GM19099 (cell line): ENCODE measurements around the gene PREP.

Experiments
- POLR2A ChIP-seq: IDR thresholded peaks from 3 replicates; pipeline ENCODE4 v1.6.1; 2011; ENCODE audit warnings: low read depth; ENCODE audit not compliant: insufficient read length; ENCODE audit errors: extremely low read depth

The PREP gene

DNA sequence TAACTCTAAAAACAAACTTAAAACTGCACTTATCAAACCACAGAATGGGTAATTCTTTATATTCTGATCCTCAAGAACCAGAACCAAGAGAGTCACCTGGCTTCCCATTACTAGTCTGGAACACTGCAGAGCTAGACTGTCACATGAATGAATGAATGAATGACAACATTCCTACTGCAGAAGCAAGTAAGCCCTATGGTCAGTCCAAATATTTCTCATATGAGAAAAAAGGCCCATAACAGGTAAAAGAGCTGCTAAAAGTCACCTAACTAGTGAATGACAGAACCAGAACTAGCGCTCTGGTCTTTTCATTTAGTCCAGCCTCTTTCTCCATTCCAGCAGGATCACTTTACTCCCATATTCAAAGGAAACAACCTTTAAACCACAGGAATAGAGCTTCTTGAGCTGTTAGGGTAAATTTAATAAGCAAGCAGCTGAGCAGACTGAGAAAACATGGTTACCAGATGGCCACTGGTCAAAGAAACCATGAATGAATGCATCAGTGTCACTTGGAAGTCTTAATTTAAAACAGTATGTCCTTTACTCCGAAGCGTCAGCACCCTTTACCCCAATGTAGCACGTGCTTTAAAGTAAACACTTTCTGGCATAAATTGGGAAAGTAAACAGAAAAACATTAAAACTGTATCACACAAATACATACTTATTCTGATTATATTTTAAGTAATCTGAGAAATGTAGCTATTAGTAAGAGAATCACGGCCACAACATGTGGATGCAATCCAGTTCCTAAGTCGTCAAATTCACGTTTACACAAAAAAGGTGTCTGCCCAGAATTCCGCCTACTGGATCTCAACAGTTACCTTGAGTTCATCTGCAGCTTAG, 1.4 kb downstream of the PREP start:
- no peak for TF ChIP-seq POLR2A

- TF ChIP-seq POLR2A: no peak
Observed at GRCh38 chr6:105400501-105400900, 2.4 kb downstream of the PREP start.

DNA sequence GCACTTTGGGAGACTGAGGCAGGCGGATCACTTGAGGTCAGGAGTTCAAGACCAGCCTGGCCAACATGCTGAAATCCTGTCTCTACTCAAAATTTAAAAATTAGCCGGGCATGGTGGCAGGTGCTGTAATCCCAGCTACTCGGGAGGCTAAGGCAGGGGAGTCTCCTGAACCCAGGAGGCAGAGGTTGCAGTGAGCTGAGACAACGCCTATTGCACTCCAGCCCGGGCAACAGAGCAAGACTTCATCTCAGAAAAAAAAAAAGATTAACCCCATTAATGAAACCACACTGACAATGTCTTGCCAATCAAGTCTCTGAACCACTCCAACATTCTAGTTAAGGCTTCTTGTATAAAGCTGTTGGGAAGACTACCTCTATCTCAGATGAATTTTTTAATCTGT, 4.0 kb downstream of the PREP start:
- TF ChIP-seq POLR2A: no peak

GRCh38 chr6:105397987-105398386, 4.9 kb downstream of the PREP start:
- no peak for TF ChIP-seq POLR2A

DNA sequence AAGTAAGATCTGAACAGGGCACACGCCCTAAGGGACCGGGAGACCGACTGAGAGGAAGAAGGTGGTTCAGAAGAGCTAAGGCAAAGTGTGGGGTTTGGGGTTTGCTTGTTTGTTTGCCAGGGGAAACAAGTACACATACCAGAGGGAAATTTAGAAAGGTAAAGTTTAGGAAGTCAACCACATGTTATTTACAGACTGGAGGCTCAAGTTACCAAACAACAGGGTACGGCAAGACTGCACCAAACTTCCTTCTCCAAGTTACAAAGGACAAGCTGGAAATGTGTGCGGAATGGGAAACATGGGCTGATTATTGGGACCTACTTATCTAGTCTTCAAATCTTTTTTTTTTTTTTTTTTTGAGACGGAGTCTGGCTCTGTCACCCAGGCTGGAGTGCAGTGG, 11.2 kb downstream of the PREP start:
- no peak for TF ChIP-seq POLR2A

- no peak for TF ChIP-seq POLR2A
Observed at GRCh38 chr6:105389543-105389942, 13.3 kb downstream of the PREP start.

DNA sequence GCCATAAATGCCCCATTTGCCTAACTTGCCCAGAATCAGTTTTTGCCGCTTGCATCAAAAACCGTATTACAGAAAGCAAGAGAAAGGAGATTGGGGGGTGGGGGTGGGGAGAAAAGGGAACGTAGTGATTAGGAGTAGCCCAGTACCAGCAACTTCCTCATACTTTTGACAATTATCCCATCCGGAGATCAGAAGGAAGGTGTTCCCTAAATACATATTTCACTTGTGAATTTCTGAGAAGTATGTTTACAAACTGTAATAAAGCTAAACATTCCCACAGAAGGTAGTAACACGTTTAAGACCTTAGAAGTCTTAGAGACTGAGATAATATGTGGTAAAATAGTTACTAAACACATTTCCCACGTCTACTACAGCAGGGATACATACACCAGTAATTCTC, 14.5 kb downstream of the PREP start:
- TF ChIP-seq POLR2A: no peak

GRCh38 chr6:105384004-105384403, 18.9 kb downstream of the PREP start:
- TF ChIP-seq POLR2A: no peak

GRCh38 chr6:105382958-105383357, 19.9 kb downstream of the PREP start:
- TF ChIP-seq POLR2A: no peak

DNA sequence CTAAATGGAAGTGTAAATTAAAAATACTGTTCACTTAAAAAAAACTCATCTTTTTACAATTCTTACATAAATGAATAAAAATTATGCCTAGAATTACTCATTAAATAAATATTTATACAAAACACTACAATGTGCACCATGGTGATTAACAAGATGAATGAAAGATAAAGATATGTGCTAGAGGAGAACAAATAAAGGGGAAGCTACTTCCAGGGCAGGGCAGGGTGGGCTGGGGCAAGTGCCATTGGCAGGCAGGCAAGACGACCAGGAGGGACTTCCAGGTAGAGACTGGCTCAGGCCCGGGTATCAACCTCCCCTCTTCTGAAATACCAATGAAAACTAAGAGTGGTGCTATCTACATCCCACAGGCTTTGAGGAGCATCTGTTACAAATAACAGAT, 20.4 kb downstream of the PREP start:
- no peak for TF ChIP-seq POLR2A

GRCh38 chr6:105380634-105381033, 22.2 kb downstream of the PREP start:
- TF ChIP-seq POLR2A: no peak

GRCh38 chr6:105375797-105376196, 27.1 kb downstream of the PREP start:
- TF ChIP-seq POLR2A: no peak

DNA sequence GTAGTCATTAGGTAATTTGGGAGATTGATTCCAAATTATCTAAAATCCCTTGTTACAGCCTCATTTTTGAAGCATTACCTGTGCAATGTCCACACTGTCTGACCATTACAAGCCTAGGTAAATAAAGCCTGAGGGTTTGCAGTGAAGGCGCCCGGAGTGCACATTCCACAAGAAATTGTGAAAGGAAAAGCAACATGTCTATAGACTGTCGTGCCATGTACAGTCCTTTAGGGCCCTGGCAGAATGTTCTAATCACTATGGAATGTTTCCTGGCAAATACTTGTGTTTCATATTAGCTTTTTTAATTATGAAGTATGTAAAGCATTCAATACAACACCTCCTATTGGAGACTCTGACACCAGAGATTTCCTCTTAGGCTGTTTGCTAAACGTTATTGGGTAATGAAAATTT, 28.9 kb downstream of the PREP start:
- no peak for TF ChIP-seq POLR2A

DNA sequence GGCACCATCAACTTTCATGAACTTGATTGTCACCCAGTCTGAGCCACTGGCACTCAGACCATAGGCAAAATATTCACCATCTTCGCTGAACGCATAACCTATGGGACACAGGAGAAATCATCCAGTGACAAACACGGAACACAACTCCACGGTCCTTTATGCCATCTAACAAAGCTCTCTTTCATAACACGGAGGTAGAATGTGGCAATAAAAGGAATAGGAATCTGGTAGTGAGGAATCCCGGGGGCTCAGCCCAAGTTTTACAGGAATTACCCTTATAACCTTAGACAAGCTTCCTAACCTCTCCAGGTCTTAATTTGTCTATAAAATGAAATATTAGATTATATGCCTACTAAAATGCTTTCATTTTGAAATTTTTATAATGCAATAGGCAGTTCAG, 29.4 kb downstream of the PREP start:
- no peak for TF ChIP-seq POLR2A

- TF ChIP-seq POLR2A: no peak
Observed at GRCh38 chr6:105372849-105373182, 30.1 kb downstream of the PREP start.

- no peak for TF ChIP-seq POLR2A
Observed at GRCh38 chr6:105372142-105372848, 30.6 kb downstream of the PREP start.
